IMR-90 (cell line): ENCODE measurements around the gene STX11. TPM values are rescaled to one million over a fixed set of nuclear protein-coding genes. Genes with fewer than 3 reads are reported as not detected.

Experiments
- ATAC-seq: fragments of 200-7000 bp; cut with Tn5 transposase; 2 replicates; pipeline ENCODE4 v1.9.1; 2020; ENCODE audit warnings: low read depth, mild to moderate bottlenecking, moderate library complexity
- BruUV-seq: library from RNA; stranded (reverse); fragments of 400-500 nt; replicated peaks from 2 replicates; lab custom pipeline; 2021; lab: Mats Ljungman, UMichigan
- CTCF ChIA-PET: fragments of 300-600 bp; formaldehyde crosslinking; extraction: SDS; loops from one replicate; lab custom pipeline; 2021; ENCODE audit warnings: antibody characterized with exemption; lab: Yijun Ruan, JAX
- POLR2A ChIA-PET: fragments of 300-600 bp; sonication (Branson Sonifier 250); formaldehyde crosslinking; loops from one replicate; lab custom pipeline; 2022; ENCODE audit warnings: antibody characterized with exemption; ENCODE audit not compliant: unreplicated experiment; lab: Charles Lee
- DNase-seq: peaks from one replicate; pipeline ENCODE4 v3.0.0; 2013
- H2AFZ ChIP-seq: replicated peaks from 2 replicates; pipeline ENCODE3; 2013; ENCODE audit warnings: low read length, mild to moderate bottlenecking; ENCODE audit not compliant: poor library complexity
- H2AK5ac ChIP-seq: 2 replicates; pipeline ENCODE4 v1.6.1; 2013; ENCODE audit warnings: low read depth, low read length, inconsistent platforms
- H2AK9ac ChIP-seq: replicated peaks from 2 replicates; pipeline ENCODE3; 2013; ENCODE audit warnings: mild to moderate bottlenecking, low read depth, low read length, moderate library complexity; ENCODE audit not compliant: poor library complexity
- H2BK120ac ChIP-seq: 2 replicates; pipeline ENCODE4 v1.6.1; 2013; ENCODE audit warnings: low read depth, low read length, inconsistent platforms
- H2BK15ac ChIP-seq: 3 replicates; pipeline ENCODE4 v1.6.1; 2013; ENCODE audit warnings: low read depth, low read length, inconsistent platforms
- H2BK20ac ChIP-seq: 2 replicates; pipeline ENCODE4 v1.6.1; 2013; ENCODE audit warnings: low read depth, mild to moderate bottlenecking, inconsistent platforms, low read length, moderate library complexity
- H2BK5ac ChIP-seq: 2 replicates; pipeline ENCODE4 v1.6.1; 2013; ENCODE audit warnings: mild to moderate bottlenecking, low read depth, low read length, inconsistent platforms; ENCODE audit not compliant: poor library complexity, severe bottlenecking
- H3K14ac ChIP-seq: replicated peaks from 2 replicates; pipeline ENCODE4 v1.6.1; 2013; ENCODE audit warnings: low read depth, low read length, inconsistent platforms
- H3K18ac ChIP-seq: 2 replicates; pipeline ENCODE4 v1.6.1; 2013; ENCODE audit warnings: low read depth, low read length, control low read depth
- H3K23ac ChIP-seq: 2 replicates; pipeline ENCODE4 v1.6.1; 2013; ENCODE audit warnings: low read depth, low read length, inconsistent platforms
- H3K27ac ChIP-seq: 2 replicates; pipeline ENCODE4 v1.5.1; 2013; ENCODE audit warnings: mild to moderate bottlenecking, control low read depth, low read length; ENCODE audit not compliant: insufficient read depth
- H3K27me3 ChIP-seq: 2 replicates; pipeline ENCODE4 v1.6.1; 2013; ENCODE audit warnings: low read length; ENCODE audit not compliant: control insufficient read depth, insufficient read depth
- H3K36me3 ChIP-seq: 2 replicates; pipeline ENCODE4 v1.6.1; 2013; ENCODE audit warnings: low read length, mixed read lengths; ENCODE audit not compliant: control insufficient read depth, insufficient read depth
- H3K4ac ChIP-seq: 2 replicates; pipeline ENCODE4 v1.6.1; 2013; ENCODE audit warnings: low read depth, low read length, inconsistent platforms
- H3K4me1 ChIP-seq: 2 replicates; pipeline ENCODE4 v1.6.1; 2013; ENCODE audit warnings: low read length, mixed read lengths; ENCODE audit not compliant: control insufficient read depth, insufficient read depth
- H3K4me2 ChIP-seq: 2 replicates; pipeline ENCODE4 v1.6.1; 2013; ENCODE audit warnings: low read depth, mild to moderate bottlenecking, control low read depth, low read length, moderate library complexity
- H3K4me3 ChIP-seq: 2 replicates; pipeline ENCODE4 v1.5.1; 2013; ENCODE audit warnings: low read depth, mild to moderate bottlenecking, control low read depth, low read length, moderate library complexity; ENCODE audit not compliant: insufficient read depth
- H3K56ac ChIP-seq: 2 replicates; pipeline ENCODE4 v1.6.1; 2013; ENCODE audit warnings: low read length, inconsistent platforms; ENCODE audit not compliant: insufficient read depth; ENCODE audit errors: extremely low read depth
- H3K79me1 ChIP-seq, 2 experiments: 2 replicates each; pipeline ENCODE4 v1.6.1; 2013; ENCODE audit warnings: low read length in 2 of 2, inconsistent platforms in 1 of 2, low read depth in 1 of 2
- H3K9ac ChIP-seq: 2 replicates; pipeline ENCODE4 v1.6.1; 2013; ENCODE audit warnings: low read depth, low read length, control low read depth
- H3K9me1 ChIP-seq: 2 replicates; pipeline ENCODE4 v1.6.1; 2013; ENCODE audit warnings: low read length, inconsistent platforms; ENCODE audit not compliant: insufficient read depth
- H3K9me3 ChIP-seq: 2 replicates; pipeline ENCODE4 v1.6.1; 2013; ENCODE audit warnings: low read length; ENCODE audit not compliant: control insufficient read depth, insufficient read depth
- H4K20me1 ChIP-seq: 2 replicates; pipeline ENCODE4 v1.6.1; 2013; ENCODE audit warnings: low read length, inconsistent platforms; ENCODE audit not compliant: insufficient read depth
- H4K5ac ChIP-seq: 2 replicates; pipeline ENCODE4 v1.6.1; 2013; ENCODE audit warnings: mild to moderate bottlenecking, low read depth, low read length, control low read depth
- H4K8ac ChIP-seq, 2 experiments: 2 replicates each; pipeline ENCODE4 v1.6.1; 2013; ENCODE audit warnings: low read depth in 2 of 2, low read length in 2 of 2, control low read depth in 1 of 2, inconsistent platforms in 1 of 2
- H4K91ac ChIP-seq: 2 replicates; pipeline ENCODE4 v1.6.1; 2013; ENCODE audit warnings: low read depth, low read length, inconsistent platforms; ENCODE audit not compliant: insufficient read depth
- CEBPB ChIP-seq: IDR thresholded peaks from 2 replicates; pipeline ENCODE4 v1.6.1; 2012; ENCODE audit warnings: low read depth, low read length, improper control_type of control experiment
- CHD1 ChIP-seq: IDR thresholded peaks from 2 replicates; pipeline ENCODE4 v1.6.1; 2012; ENCODE audit warnings: low read depth, low read length, improper control_type of control experiment
- FOS ChIP-seq: fragments of 150-350 bp; IDR thresholded peaks from 2 replicates; pipeline ENCODE4 v1.6.1; 2016; ENCODE audit warnings: low read depth, low read length
- MAFK ChIP-seq: IDR thresholded peaks from 2 replicates; pipeline ENCODE4 v1.6.1; 2012; ENCODE audit warnings: low read depth, low read length, improper control_type of control experiment
- MAZ ChIP-seq: IDR thresholded peaks from 2 replicates; pipeline ENCODE4 v1.6.1; 2012; ENCODE audit warnings: low read depth, mild to moderate bottlenecking, low read length, improper control_type of control experiment, moderate library complexity, borderline replicate concordance
- MXI1 ChIP-seq: IDR thresholded peaks from 2 replicates; pipeline ENCODE4 v1.6.1; 2012; ENCODE audit warnings: low read depth, mild to moderate bottlenecking, low read length, moderate library complexity, borderline replicate concordance
- NFE2L2 ChIP-seq: fragments of 150-350 bp; IDR thresholded peaks from 2 replicates; pipeline ENCODE4 v1.6.1; 2016; ENCODE audit warnings: low read depth, mild to moderate bottlenecking, low read length
- POLR2A ChIP-seq: IDR thresholded peaks from 2 replicates; pipeline ENCODE4 v1.6.1; 2012; ENCODE audit warnings: mild to moderate bottlenecking, low read depth, low read length
- RCOR1 ChIP-seq: IDR thresholded peaks from 2 replicates; pipeline ENCODE4 v1.6.1; 2012; ENCODE audit warnings: mild to moderate bottlenecking, low read length, improper control_type of control experiment; ENCODE audit not compliant: insufficient replicate concordance
- RFX5 ChIP-seq: IDR thresholded peaks from 2 replicates; pipeline ENCODE4 v1.8.0; 2012; ENCODE audit warnings: low read depth, mild to moderate bottlenecking, low read length, moderate library complexity
- SMC3 ChIP-seq: fragments of 150-350 bp; IDR thresholded peaks from 2 replicates; pipeline ENCODE4 v1.6.1; 2016; ENCODE audit warnings: low read depth, mild to moderate bottlenecking, antibody characterized with exemption, low read length, moderate library complexity
- WGBS, 2 experiments: methylation state at CpG; one replicate each; pipeline versions ENCODE4 v1.1.5 to v1.1.7; 2013; ENCODE audit warnings: missing lambda C conversion rate in 2 of 2; ENCODE audit not compliant: insufficient read length in 1 of 2; ENCODE audit errors: extremely low coverage in 2 of 2; 5-methylcytosine and 5-hydroxymethylcytosine counted together
- dilution Hi-C: fragments of 300-500 bp; cut with HindIII; formaldehyde crosslinking; loops from one replicate; pipeline ENCODE4 v1.14.3; 2018; ENCODE audit warnings: low sequenced_read_pairs; ENCODE audit not compliant: unreplicated experiment
- in situ Hi-C: fragments of 300-500 bp; cut with MboI; formaldehyde crosslinking; loops from 3 replicates; pipeline ENCODE4 v1.14.3; 2019; ENCODE audit warnings: low sequenced_read_pairs, inconsistent platforms, mixed read lengths
- intact Hi-C: fragments of 100-400 bp; cut with micrococcal nuclease; formaldehyde crosslinking; loops from 2 replicates; pipeline ENCODE4 v1.10.0; 2022
- polyA plus RNA-seq, 3 experiments: library from polyadenylated mRNA; depleted of rRNA; stranded (reverse); fragments of >200 nt; gene quantifications; 2 replicates each; pipeline ENCODE4 v1.2.3, GENCODE V29; 2012; ENCODE audit warnings: low replicate concordance in 1 of 3
- total RNA-seq: library from RNA; depleted of rRNA; stranded (reverse); fragments of >200 nt; gene quantifications from 2 replicates; pipeline ENCODE4 v1.2.3, GENCODE V29; 2012
- TF ChIP-seq, protein P1 (sequence below): fragments of 150-350 bp; IDR thresholded peaks from 2 replicates; pipeline ENCODE4 v1.6.1; 2017; ENCODE audit warnings: mild to moderate bottlenecking, antibody characterized with exemption, low read length, low read depth
- TF ChIP-seq, protein P2 (sequence below): fragments of 150-350 bp; IDR thresholded peaks from 2 replicates; pipeline ENCODE4 v1.6.1; 2016; ENCODE audit warnings: low read depth, mild to moderate bottlenecking, low read length, moderate library complexity, borderline replicate concordance

Gene STX11
- total and polyA plus RNA-seq, 2 of the 4 experiments (the other 2 are of a cell fraction): 0.54 to 0.68 TPM

DNA sequence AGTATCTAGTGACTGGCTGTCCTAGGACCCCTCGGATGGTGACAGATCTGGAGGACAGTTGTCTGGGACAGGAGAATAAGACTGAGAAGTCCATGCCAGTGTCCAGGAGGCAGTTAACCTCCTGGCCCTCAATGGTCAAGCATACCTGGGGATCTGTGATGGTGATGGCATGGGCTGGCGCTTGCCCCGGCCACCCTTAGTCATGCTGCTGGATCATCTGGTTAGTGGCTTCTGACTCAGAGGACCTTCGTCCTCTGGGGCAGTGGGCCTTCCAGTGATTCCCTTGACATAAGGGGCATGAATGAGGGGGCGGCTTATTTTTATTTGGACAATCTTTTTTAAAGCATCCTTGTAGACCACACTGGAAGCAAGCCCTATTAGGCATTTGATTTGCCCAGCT is 30.9 kb upstream of the STX11 start:
- Histone ChIP-seq H2BK5ac (no peak overlapping the region), H4K8ac (no peak overlapping the region), H3K27ac (no peak overlapping the region), H3K9me1 (no peaks in the 10 kb centered on the region), H3K23ac (no peak overlapping the region), H3K56ac (no peak overlapping the region), H3K27me3 (peaks cover 3% of the 10 kb centered on the region), H3K18ac (no peak overlapping the region), H4K91ac (no peak overlapping the region), H3K4me1 (no peaks in the 10 kb centered on the region), H2BK120ac (no peak overlapping the region), H3K9me3 (no peaks in the 10 kb centered on the region), H2BK20ac (no peak overlapping the region), H3K79me1 (no peaks in the 10 kb centered on the region), H3K4ac (no peak overlapping the region), H2AK9ac (no peak overlapping the region), H3K4me2 (no peak overlapping the region), H3K4me3 (no peak overlapping the region), H2AK5ac (no peak overlapping the region), H2BK15ac (no peak overlapping the region), H2AFZ (no peak overlapping the region), H4K20me1 (no peaks in the 10 kb centered on the region), H3K14ac (no peak overlapping the region), H3K36me3 (no peaks in the 10 kb centered on the region), H3K9ac (no peak overlapping the region), H4K5ac (no peak overlapping the region)
- 100% methylated on average over 1 of the region's 5 CpGs; no CpG with 5 or more reads in 1 of the 2 experiments for WGBS, 2 experiments
- CTCF ChIA-PET: no interaction called here
- BruUV-seq: no TSS peak
- intact Hi-C loops: no loop called here
- dilution Hi-C loops: no loop called here
- ATAC-seq (no peak), DNase-seq (no peak)
- POLR2A ChIA-PET: no interaction called here
- TF ChIP-seq NFE2L2: no peak
- no peak for TF ChIP-seq SMC3
- no peak for TF ChIP-seq FOS
- TF ChIP-seq MAFK: no peak
- TF ChIP-seq, protein P1, sequence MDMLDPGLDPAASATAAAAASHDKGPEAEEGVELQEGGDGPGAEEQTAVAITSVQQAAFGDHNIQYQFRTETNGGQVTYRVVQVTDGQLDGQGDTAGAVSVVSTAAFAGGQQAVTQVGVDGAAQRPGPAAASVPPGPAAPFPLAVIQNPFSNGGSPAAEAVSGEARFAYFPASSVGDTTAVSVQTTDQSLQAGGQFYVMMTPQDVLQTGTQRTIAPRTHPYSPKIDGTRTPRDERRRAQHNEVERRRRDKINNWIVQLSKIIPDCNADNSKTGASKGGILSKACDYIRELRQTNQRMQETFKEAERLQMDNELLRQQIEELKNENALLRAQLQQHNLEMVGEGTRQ: no peak
- TF ChIP-seq RCOR1: no peak
- no peak for TF ChIP-seq POLR2A
- no peak for TF ChIP-seq MXI1
- no peak for TF ChIP-seq CEBPB
- no peak for TF ChIP-seq CHD1
- no peak for TF ChIP-seq RFX5
- TF ChIP-seq, protein P2, sequence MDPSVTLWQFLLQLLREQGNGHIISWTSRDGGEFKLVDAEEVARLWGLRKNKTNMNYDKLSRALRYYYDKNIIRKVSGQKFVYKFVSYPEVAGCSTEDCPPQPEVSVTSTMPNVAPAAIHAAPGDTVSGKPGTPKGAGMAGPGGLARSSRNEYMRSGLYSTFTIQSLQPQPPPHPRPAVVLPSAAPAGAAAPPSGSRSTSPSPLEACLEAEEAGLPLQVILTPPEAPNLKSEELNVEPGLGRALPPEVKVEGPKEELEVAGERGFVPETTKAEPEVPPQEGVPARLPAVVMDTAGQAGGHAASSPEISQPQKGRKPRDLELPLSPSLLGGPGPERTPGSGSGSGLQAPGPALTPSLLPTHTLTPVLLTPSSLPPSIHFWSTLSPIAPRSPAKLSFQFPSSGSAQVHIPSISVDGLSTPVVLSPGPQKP: no peak
- no peak for TF ChIP-seq MAZ
- in situ Hi-C loops: loop anchor here (10.0 to 25.0 kb wide), 2 partner anchors 85 to 1093 kb away; no protein-coding TSS in a partner anchor
